ENCODE data around the gene ING3.

- no peak for TF ChIP-seq CTCF (IDR thresholded peaks at IDR 0.05; ENCODE audit: borderline replicate concordance, extremely low read depth, low read length, poor library complexity, severe bottlenecking)
- no peak for TF ChIP-seq EZH2 (IDR thresholded peaks at IDR 0.05; ENCODE audit: borderline replicate concordance, low read depth, low read length, severe bottlenecking)
Observed at GRCh38 chr7:121003986-121004685, 53.6 kb downstream of the ING3 start.
